HCT116 (cell line): ENCODE results near the gene TMTC2. TPM values are rescaled to one million over a fixed set of nuclear protein-coding genes. Genes with fewer than 3 reads are reported as not detected.

Experiments used
- ATAC-seq: fragments of 200-7000 bp; cut with Tn5 transposase; 2 replicates; pipeline ENCODE4 v1.9.1; 2020; ENCODE audit warnings: mild to moderate bottlenecking, moderate library complexity
- BruUV-seq: library from RNA; stranded (reverse); fragments of 400-500 nt; replicated peaks from 2 replicates; lab custom pipeline; 2021; lab: Mats Ljungman, UMichigan
- CTCF ChIA-PET: fragments of 300-600 bp; sonication (Branson Sonifier 250); formaldehyde crosslinking; loops from one replicate; lab custom pipeline; 2021; ENCODE audit warnings: antibody characterized with exemption; lab: Charles Lee
- POLR2A ChIA-PET: fragments of 300-600, 350-600 bp; sonication (Branson Sonifier 250); formaldehyde crosslinking; loops from one replicate; lab custom pipeline; 2021; ENCODE audit warnings: antibody characterized with exemption; lab: Charles Lee
- RAD21 ChIA-PET, 2 experiments: fragments of 300-600 bp; sonication (Branson Sonifier 250); formaldehyde crosslinking; loops; one replicate each; lab custom pipeline; 2023; ENCODE audit warnings: low total read pairs in 2 of 2; ENCODE audit not compliant: uncharacterized antibody in 2 of 2, unreplicated experiment in 2 of 2, low non-redundant PET in 1 of 2; lab: Charles Lee
- DNase-seq: peaks from one replicate; pipeline ENCODE4 v3.0.0-alpha.2; 2010; ENCODE audit warnings: low read depth, low spot score
- H2AFZ ChIP-seq: fragments of 200-600 bp; shearing (Covaris generic), sonication (generic); 2 replicates; pipeline ENCODE4 v1.6.1; 2017; ENCODE audit warnings: low read depth, mixed run types, mixed read lengths, antibody characterized with exemption, low read length; ENCODE audit not compliant: poor library complexity, severe bottlenecking
- H3K27ac ChIP-seq: 2 replicates; pipeline ENCODE4 v1.5.1; 2012; ENCODE audit warnings: low read depth, low read length
- H3K27me3 ChIP-seq: fragments of 200-600 bp; sonication (generic); 2 replicates; pipeline ENCODE4 v1.6.1; 2016; ENCODE audit warnings: mixed run types, low read length, mixed read lengths; ENCODE audit not compliant: insufficient read depth
- H3K36me3 ChIP-seq, 2 experiments: fragments of 200-500 bp in 1 of 2; fragments of 200-600 bp in 1 of 2; sonication (Bioruptor generic) in 1 of 2; sonication (generic) in 1 of 2; 2 replicates each; pipeline versions ENCODE4 v1.5.1 to v1.6.1; 2014 to 2016; ENCODE audit warnings: low read length in 2 of 2, inconsistent platforms in 1 of 2, mixed read lengths in 1 of 2, mixed run types in 1 of 2; ENCODE audit not compliant: insufficient read depth in 2 of 2, control insufficient read depth in 1 of 2
- H3K4me1 ChIP-seq, 2 experiments: fragments of 200-600 bp in 1 of 2; sonication (generic) in 1 of 2; 2 replicates each; pipeline versions ENCODE4 v1.5.1 to v1.6.1; 2012 to 2017; ENCODE audit warnings: low read length in 2 of 2, inconsistent platforms in 1 of 2, mild to moderate bottlenecking in 1 of 2, mixed read lengths in 1 of 2, mixed run types in 1 of 2, moderate library complexity in 1 of 2; ENCODE audit not compliant: insufficient read depth in 2 of 2, control insufficient read depth in 1 of 2
- H3K4me2 ChIP-seq: fragments of 200-600 bp; sonication (generic); 2 replicates; pipeline ENCODE4 v1.6.1; 2017; ENCODE audit warnings: mixed run types, low read length, mixed read lengths
- H3K4me3 ChIP-seq, 2 experiments: fragments of 200-600 bp in 1 of 2; sonication (generic) in 1 of 2; replicated peaks in 1 of 2; 2 replicates each; pipeline ENCODE4 v1.5.1; 2011 to 2016; ENCODE audit warnings: low read length in 2 of 2, control low read depth in 1 of 2, low read depth in 1 of 2, mild to moderate bottlenecking in 1 of 2, mixed read lengths in 1 of 2, mixed run types in 1 of 2
- H3K79me2 ChIP-seq: fragments of 200-600 bp; sonication (generic); 2 replicates; pipeline ENCODE4 v1.6.1; 2017; ENCODE audit warnings: mild to moderate bottlenecking, mixed run types, low read length, moderate library complexity, mixed read lengths; ENCODE audit not compliant: insufficient read depth
- H3K9ac ChIP-seq: fragments of 200-600 bp; sonication (generic); 2 replicates; pipeline ENCODE4 v1.6.1; 2016; ENCODE audit warnings: low read length, mixed read lengths
- H3K9me2 ChIP-seq: fragments of 200-600 bp; sonication (generic), shearing (Covaris generic); 2 replicates; pipeline ENCODE4 v1.6.1; 2017; ENCODE audit warnings: mixed run types, mild to moderate bottlenecking, moderate library complexity; ENCODE audit not compliant: insufficient read depth
- H3K9me3 ChIP-seq, 2 experiments: fragments of 200-500 bp in 1 of 2; fragments of 200-600 bp in 1 of 2; sonication (Bioruptor generic) in 1 of 2; sonication (generic) in 1 of 2; 2 replicates each; pipeline ENCODE4 v1.6.1; 2014 to 2017; ENCODE audit warnings: low read length in 2 of 2, mixed read lengths in 2 of 2, inconsistent platforms in 1 of 2, low read depth in 1 of 2, mild to moderate bottlenecking in 1 of 2, mixed run types in 1 of 2, moderate library complexity in 1 of 2; ENCODE audit not compliant: control insufficient read depth in 1 of 2, insufficient read depth in 1 of 2
- H4K20me1 ChIP-seq: fragments of 200-600 bp; sonication (generic), shearing (Covaris generic); 2 replicates; pipeline ENCODE4 v1.6.1; 2017; ENCODE audit warnings: mixed run types, mild to moderate bottlenecking, moderate library complexity; ENCODE audit not compliant: insufficient read depth
- CBX3 ChIP-seq: IDR thresholded peaks from 2 replicates; pipeline ENCODE4 v1.6.1; 2012; ENCODE audit warnings: low read depth
- CEBPB ChIP-seq: IDR thresholded peaks from 2 replicates; pipeline ENCODE4 v1.6.1; 2012; ENCODE audit warnings: low read depth
- ELF1 ChIP-seq: IDR thresholded peaks from 2 replicates; pipeline ENCODE4 v1.6.1; 2012; ENCODE audit warnings: low read depth, borderline replicate concordance
- EZH2 ChIP-seq: fragments of 200-600 bp; sonication (generic); IDR thresholded peaks from 2 replicates; pipeline ENCODE4 v1.6.1; 2017; ENCODE audit warnings: antibody characterized with exemption, mixed run types
- EZH2phosphoT487 ChIP-seq: fragments of 200-600 bp; IDR thresholded peaks from 2 replicates; pipeline ENCODE4 v1.6.1; 2018; ENCODE audit warnings: antibody characterized with exemption, borderline replicate concordance
- FOSL1 ChIP-seq: IDR thresholded peaks from 2 replicates; pipeline ENCODE4 v1.6.1; 2012; ENCODE audit warnings: low read depth
- POLR2A ChIP-seq: IDR thresholded peaks from 2 replicates; pipeline ENCODE4 v1.7.0; 2011; ENCODE audit warnings: borderline replicate concordance; ENCODE audit not compliant: insufficient read depth, insufficient read length; ENCODE audit errors: extremely low read depth
- SP1 ChIP-seq: IDR thresholded peaks from 2 replicates; pipeline ENCODE4 v1.6.1; 2012; ENCODE audit warnings: low read depth
- TCF7L2 ChIP-seq: IDR thresholded peaks from 2 replicates; pipeline ENCODE4 v1.7.0; 2011; ENCODE audit warnings: borderline replicate concordance, inconsistent platforms; ENCODE audit not compliant: insufficient read depth, insufficient read length; ENCODE audit errors: extremely low read depth
- ZFX ChIP-seq: fragments of 450-650 bp; IDR thresholded peaks from 2 replicates; pipeline ENCODE4 v1.6.1; 2017
- intact Hi-C: fragments of 100-400 bp; cut with micrococcal nuclease; formaldehyde crosslinking; loops from 2 replicates; pipeline ENCODE4 v1.10.0; 2022
- total RNA-seq: library from RNA; stranded (reverse); gene quantifications from one replicate; pipeline ENCODE4 v1.2.1, GENCODE V29; 2021; ENCODE audit not compliant: unreplicated experiment
- TF ChIP-seq, protein P1 (sequence below): IDR thresholded peaks from 2 replicates; pipeline ENCODE4 v1.6.1; 2012
- TF ChIP-seq, protein P2 (sequence below), 3 experiments: fragments of 200-600 bp in 1 of 3; sonication (generic) in 1 of 3; IDR thresholded peaks in 2 of 3; conservative IDR thresholded peaks in 1 of 3; 2 replicates each; pipeline ENCODE4 v1.5.1; 2012 to 2017; ENCODE audit warnings: low read depth in 2 of 3, low read length in 2 of 3, antibody characterized with exemption in 1 of 3, borderline replicate concordance in 1 of 3, control low read depth in 1 of 3, mild to moderate bottlenecking in 1 of 3, mixed read lengths in 1 of 3, mixed run types in 1 of 3, moderate library complexity in 1 of 3; ENCODE audit not compliant: insufficient read depth in 1 of 3
- TF ChIP-seq, protein P3 (sequence below): IDR thresholded peaks from 2 replicates; pipeline ENCODE4 v1.6.1; 2011; ENCODE audit warnings: mild to moderate bottlenecking, low read length, moderate library complexity; ENCODE audit not compliant: insufficient replicate concordance; ENCODE audit errors: extremely low read depth

Gene TMTC2
- total RNA-seq, 1 experiment from 2014 or later = 11.5 TPM

DNA sequence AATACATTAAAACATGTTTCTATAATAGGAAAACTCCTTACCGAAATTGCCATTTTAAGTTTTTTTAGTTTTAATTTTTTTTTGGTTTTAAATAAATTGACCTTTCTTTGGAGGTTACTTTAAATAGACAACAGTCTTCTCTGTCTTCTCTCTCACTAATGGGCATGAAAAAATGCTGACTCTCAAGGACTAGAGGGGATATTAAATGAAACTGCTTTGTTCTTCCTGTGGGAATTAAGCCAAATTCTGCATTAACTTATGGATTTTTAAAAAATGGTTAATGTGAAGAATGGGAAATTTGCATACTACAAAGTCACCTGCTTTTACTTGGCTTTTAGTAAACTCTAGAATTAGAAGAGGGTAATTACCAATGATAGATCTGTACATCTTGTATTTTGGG is 378.9 kb downstream of the TMTC2 start:
- RAD21 ChIA-PET = no interaction called here

More for the DNA sequence above, 378.9 kb downstream of the TMTC2 start:
- no peaks in the 10 kb centered on the region for H3K79me2 ChIP-seq
- intact Hi-C loops = no loop called here
- TF ChIP-seq, protein P1, sequence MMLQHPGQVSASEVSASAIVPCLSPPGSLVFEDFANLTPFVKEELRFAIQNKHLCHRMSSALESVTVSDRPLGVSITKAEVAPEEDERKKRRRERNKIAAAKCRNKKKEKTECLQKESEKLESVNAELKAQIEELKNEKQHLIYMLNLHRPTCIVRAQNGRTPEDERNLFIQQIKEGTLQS = no peak
- TF ChIP-seq CEBPB (no peak), EZH2phosphoT487 (no peak), POLR2A (no peak), ZFX (no peak), CBX3 (no peak), EZH2 (no peak), ELF1 (no peak), SP1 (no peak), FOSL1 (no peak), TCF7L2 (no peak)
- TF ChIP-seq, protein P2, sequence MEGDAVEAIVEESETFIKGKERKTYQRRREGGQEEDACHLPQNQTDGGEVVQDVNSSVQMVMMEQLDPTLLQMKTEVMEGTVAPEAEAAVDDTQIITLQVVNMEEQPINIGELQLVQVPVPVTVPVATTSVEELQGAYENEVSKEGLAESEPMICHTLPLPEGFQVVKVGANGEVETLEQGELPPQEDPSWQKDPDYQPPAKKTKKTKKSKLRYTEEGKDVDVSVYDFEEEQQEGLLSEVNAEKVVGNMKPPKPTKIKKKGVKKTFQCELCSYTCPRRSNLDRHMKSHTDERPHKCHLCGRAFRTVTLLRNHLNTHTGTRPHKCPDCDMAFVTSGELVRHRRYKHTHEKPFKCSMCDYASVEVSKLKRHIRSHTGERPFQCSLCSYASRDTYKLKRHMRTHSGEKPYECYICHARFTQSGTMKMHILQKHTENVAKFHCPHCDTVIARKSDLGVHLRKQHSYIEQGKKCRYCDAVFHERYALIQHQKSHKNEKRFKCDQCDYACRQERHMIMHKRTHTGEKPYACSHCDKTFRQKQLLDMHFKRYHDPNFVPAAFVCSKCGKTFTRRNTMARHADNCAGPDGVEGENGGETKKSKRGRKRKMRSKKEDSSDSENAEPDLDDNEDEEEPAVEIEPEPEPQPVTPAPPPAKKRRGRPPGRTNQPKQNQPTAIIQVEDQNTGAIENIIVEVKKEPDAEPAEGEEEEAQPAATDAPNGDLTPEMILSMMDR (IDR thresholded peaks at IDR 0.05 in 2 of 3, conservative IDR thresholded peaks at IDR 0.05 in 1 of 3; ENCODE audit: borderline replicate concordance in 1 of 3, insufficient read depth in 1 of 3, low read depth in 2 of 3, low read length in 2 of 3) = no peak
- TF ChIP-seq, protein P3, sequence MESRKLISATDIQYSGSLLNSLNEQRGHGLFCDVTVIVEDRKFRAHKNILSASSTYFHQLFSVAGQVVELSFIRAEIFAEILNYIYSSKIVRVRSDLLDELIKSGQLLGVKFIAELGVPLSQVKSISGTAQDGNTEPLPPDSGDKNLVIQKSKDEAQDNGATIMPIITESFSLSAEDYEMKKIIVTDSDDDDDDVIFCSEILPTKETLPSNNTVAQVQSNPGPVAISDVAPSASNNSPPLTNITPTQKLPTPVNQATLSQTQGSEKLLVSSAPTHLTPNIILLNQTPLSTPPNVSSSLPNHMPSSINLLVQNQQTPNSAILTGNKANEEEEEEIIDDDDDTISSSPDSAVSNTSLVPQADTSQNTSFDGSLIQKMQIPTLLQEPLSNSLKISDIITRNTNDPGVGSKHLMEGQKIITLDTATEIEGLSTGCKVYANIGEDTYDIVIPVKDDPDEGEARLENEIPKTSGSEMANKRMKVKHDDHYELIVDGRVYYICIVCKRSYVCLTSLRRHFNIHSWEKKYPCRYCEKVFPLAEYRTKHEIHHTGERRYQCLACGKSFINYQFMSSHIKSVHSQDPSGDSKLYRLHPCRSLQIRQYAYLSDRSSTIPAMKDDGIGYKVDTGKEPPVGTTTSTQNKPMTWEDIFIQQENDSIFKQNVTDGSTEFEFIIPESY = no peak
- TF ChIP-seq, all 23 proteins: peak for 0
- no peak overlapping the region for H3K27ac ChIP-seq
- no peaks in the 10 kb centered on the region for H4K20me1 ChIP-seq
- ATAC-seq (no peak), DNase-seq (no peak)
- no peak overlapping the region for H3K4me3 ChIP-seq
- H2AFZ ChIP-seq = no peak overlapping the region
- ChIA-PET POLR2A (no interaction called here), CTCF (no interaction called here)
- no peaks in the 10 kb centered on the region for H3K27me3 ChIP-seq
- H3K4me2 ChIP-seq = no peak overlapping the region
- BruUV-seq = no TSS peak
- no peaks in the 10 kb centered on the region for H3K36me3 ChIP-seq
- H3K4me1 ChIP-seq = no peaks in the 10 kb centered on the region
- H3K9me2 ChIP-seq = no peaks in the 10 kb centered on the region
- no peaks in the 10 kb centered on the region for H3K9me3 ChIP-seq
- H3K9ac ChIP-seq = no peak overlapping the region
